OCI-M2 (cell line): ENCODE results near the gene TEX54.
A peak's percentile ranks its signal among the peaks of the same experiment; 100 is the strongest.
"Not testable (repeated sequence)": the region's sequence is repeated elsewhere in the genome, so short reads cannot be mapped to it uniquely, and the experiment has no call there.

Source experiments
- DNase-seq: peaks from one replicate; lab custom pipeline; 2025; ENCODE audit not compliant: unreplicated experiment; lab: John Stamatoyannopoulos, UW

The TEX54 gene

DNA sequence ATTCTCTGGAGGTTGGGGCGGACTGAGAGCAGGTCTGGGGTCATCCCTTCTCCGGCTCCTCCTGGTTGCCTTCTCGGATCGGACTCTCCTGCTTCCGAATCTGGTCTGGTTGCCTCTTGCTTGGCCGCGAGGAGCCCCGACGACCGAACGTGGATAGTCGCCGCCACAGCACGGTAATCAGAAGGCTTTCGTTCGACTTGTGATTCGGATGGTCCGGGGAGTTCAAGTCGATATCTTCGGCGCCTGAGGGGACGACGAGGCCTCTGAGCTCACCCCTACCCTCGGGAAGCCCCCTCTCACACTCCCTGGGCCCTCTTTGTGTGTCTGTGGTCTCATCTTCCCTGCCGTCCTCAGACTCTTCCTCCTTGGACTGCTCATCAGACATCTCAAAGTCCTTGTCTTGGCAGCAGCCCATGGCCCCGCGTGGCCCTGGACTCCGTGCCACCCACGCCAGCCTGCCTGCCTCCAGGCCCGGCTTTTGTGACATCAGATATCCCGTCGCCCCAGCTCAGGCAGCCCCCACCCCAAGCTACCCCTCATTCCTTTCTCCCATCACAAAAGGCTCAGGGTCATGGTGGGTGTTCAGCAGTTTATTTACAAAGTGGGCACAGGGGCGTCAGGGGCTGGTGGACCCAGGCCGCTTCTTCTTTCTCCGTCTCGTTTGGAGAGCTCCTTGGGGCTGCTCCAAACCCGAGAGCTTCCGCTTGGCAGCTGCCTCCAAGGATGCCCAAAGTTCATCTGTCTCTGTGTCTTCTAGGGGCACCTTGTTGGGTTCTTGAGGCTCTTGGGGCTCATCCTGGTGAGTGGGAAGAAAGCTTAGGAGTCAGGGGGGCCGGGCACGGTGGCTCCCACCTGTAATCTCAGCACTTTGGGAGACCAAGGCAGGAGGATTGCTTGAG is at the start of gene TEX54:
Gene TEX54 (minus strand): TSS at position 506 of the 899 bp plus-strand sequence.
- DNase-seq = no peak

DNA sequence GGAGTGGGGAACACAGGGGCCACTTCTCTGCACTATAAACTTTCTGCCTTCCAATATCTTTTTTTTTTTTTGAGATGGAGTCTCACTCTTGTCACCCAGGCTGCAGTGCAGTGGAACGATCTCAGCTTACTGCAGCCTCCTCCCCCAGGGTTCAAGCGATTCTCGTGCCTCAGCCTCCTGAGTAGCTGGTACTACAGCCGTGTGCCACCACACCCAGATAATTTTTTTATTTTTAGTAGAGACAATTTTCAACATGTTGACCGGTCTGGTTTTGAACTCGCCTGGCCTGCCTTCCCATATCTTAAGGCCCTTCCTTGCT is 49.7 kb upstream of the TEX54 start:
- DNase-seq = no peak

DNA sequence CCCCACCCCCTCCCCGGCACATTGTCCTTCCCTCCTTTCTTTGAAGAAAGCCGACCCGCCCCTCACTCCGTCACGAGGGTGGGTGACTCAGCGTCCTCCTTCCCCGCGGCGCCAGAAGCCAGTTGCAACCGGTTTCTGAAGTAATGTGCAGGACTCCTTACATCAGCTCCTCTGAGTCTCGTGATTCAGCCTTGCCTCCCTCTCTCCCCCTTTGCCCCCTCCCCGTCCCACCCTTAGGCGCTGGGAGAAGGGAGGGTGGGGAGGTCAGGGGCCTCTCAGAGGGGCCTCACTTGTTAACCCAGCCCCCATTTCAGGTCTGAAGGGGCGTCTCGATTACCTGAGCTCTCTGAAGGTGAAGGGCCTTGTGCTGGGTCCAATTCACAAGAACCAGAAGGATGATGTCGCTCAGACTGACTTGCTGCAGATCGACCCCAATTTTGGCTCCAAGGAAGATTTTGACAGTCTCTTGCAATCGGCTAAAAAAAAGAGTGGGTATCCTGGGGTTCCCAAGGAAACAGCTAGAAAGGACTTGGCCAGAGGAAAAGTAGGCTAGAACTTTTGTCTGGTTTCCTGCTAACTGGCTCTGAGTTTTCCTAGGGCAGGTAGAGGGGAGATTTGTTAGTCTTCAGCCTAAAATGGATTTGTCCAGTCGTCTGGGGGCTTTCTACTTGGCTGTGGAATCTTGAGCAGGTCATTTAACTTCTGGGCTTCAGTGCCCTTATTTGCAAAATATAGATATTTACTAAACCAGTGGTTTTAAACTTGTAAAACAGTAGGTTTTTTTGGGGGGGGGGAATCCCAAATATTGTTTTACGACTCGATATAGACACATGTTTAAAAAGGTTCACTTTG is 49.2 kb upstream of the TEX54 start:
- DNase-seq = no peak

DNA sequence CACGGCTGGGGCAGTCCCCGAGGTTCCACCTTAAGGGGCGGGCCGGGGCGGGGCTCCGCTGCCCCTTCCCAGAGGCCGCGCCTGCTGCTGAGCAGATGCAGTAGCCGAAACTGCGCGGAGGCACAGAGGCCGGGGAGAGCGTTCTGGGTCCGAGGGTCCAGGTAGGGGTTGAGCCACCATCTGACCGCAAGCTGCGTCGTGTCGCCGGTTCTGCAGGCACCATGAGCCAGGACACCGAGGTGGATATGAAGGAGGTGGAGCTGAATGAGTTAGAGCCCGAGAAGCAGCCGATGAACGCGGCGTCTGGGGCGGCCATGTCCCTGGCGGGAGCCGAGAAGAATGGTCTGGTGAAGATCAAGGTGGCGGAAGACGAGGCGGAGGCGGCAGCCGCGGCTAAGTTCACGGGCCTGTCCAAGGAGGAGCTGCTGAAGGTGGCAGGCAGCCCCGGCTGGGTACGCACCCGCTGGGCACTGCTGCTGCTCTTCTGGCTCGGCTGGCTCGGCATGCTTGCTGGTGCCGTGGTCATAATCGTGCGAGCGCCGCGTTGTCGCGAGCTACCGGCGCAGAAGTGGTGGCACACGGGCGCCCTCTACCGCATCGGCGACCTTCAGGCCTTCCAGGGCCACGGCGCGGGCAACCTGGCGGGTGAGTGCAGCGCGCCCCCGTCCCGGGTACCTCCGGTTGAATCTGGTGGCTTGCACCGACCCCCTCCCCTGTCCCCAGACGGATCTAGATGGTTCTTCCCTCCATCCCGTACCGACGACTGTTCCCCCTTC is 48.4 kb upstream of the TEX54 start, which contains the start of gene SLC3A2:
Gene SLC3A2 (plus strand): TSS at position 94 of the 776 bp plus-strand sequence. CDS start 128 bp downstream, at position 222.
- DNase-seq = peak; percentile 64

DNA sequence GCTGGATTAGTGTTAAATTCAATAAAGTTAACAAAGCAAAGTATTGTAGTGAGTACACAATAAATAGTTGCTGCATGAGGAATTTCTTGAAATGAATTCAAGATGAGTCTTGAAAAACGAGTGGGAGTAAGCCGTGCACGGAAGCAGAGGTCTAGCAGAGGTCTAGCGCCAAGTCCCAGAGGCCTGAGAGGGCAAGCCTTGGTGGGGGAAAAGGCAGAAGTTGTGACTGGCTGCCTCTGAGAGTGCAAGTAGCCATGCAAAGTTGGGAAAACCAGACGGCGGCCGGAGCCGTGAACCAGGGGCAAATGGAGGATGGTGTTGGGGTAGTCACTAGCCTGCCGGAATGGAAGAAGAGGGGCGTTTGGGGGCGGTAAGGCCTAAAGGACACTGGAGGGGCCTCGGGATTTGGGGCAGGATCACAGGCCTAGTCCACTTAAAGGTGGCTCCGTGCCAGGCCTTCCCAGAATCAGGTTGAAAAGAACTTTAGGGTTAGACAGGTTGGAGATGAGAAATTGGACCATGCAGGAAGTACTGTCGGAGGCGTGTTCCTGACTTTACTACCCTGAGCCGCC is 47.7 kb upstream of the TEX54 start:
- DNase-seq = no peak

- no peak for DNase-seq
These were observed 46.8 kb upstream of the TEX54 start for GRCh38 chr11:62879235-62879978.

DNA sequence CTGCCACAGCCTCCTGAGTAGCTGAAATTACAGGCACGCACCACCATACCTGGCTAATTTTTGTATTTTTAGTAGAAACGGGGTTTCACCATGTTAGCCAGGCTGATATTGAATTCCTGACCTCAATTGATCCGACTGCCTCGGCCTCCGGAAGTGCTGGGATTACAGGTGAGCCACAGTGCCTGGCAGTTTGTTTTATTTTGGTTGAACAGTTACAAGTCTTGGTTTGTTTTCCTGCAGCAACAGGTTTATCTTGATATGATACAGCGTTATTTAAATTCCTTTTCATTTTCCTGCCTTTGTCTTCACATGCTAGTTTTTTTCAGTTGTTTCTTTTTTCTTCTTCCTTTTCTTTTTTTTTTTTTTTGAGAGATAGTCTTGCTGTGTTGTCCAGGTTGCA is 44.1 kb upstream of the TEX54 start:
- no peak for DNase-seq

- DNase-seq = no peak
These were observed 43.2 kb upstream of the TEX54 start for GRCh38 chr11:62875698-62876478.

- no peak for DNase-seq
These were observed 42.2 kb upstream of the TEX54 start for GRCh38 chr11:62874851-62875250.

GRCh38 chr11:62865635-62866034 is 33.0 kb upstream of the TEX54 start:
- no peak for DNase-seq

DNA sequence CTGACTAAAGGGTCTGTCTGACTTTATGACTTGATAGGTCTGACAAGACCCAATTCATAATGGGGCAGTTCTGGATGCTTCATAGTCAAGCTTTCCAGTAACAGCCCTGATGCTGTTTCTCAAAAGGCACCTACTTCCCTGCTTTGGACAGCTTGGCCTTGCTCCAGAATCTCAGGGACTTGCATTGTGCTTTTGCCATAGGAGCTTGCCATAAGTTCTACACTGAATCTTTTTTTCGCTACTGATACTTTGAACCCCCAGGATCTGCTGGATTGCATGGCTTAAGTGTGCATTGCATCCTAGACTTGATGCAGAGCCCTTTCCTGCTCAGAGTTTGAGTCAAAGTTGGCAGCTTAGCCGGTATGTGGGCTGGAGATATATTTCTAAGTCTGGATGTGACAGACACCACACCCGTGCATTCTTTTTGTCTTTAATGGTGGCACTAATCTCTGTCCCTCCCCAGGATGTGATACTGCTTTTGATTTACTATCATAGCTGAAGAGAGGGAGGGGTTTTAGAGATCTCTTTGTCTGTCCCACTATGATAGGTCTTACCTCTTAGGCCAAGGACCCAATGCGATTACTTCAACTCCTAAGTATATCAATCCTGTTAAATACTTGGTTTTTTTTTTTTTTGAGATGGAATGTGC is 31.2 kb upstream of the TEX54 start:
- no peak for DNase-seq

- not testable (repeated sequence) for DNase-seq
These were observed 29.0 kb upstream of the TEX54 start for GRCh38 chr11:62861564-62862192.

GRCh38 chr11:62860835-62861563 is 28.4 kb upstream of the TEX54 start:
- no peak for DNase-seq

GRCh38 chr11:62859281-62859703 is 26.7 kb upstream of the TEX54 start:
- not testable (repeated sequence) for DNase-seq

DNA sequence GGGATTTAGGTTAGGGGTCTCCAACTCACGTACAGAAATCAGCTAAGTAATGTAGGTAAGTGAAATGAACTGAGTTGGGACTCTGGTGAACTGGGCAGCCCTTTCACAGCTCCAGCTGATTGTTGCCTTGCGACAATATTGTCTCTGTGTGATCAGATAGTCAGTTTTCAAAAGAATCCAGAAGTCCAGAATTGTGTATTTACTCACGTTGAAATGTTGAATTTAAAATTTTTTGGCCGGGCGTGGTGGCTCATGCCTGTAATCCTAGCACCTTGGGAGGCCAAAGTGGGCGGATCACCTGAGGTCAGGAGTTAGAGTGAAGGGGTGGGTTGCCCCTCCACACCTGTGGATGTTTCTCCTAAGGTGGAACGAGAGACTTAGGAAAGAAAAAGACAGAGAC is 25.6 kb upstream of the TEX54 start:
- DNase-seq = no peak

GRCh38 chr11:62857541-62857982 is 24.9 kb upstream of the TEX54 start:
- DNase-seq = no peak

- DNase-seq = no peak
These were observed 23.8 kb upstream of the TEX54 start for GRCh38 chr11:62856333-62856895.
